Esophagus squamous epithelium (tissue), 4 donors: ENCODE results near the gene MFAP4.

Source experiments
- CTCF ChIP-seq, 6 experiments: fragments of 450-650 bp in 4 of 6; fragments of 200-600 bp in 2 of 6; sonication (generic) in 2 of 6; IDR thresholded peaks; one replicate each; pipeline ENCODE4 v1.5.1; 2016 to 2019; ENCODE audit warnings: antibody characterized with exemption in 6 of 6, mild to moderate bottlenecking in 4 of 6, moderate library complexity in 4 of 6
- POLR2A ChIP-seq, 4 donors: fragments of 450-650 bp; IDR thresholded peaks; one replicate each; pipeline ENCODE4 v1.6.1; 2017; ENCODE audit warnings: antibody characterized with exemption in 4 of 4, mild to moderate bottlenecking in 4 of 4, moderate library complexity in 3 of 4

- TF ChIP-seq CTCF (IDR thresholded peaks at IDR 0.05) (no peak), POLR2A (IDR thresholded peaks at IDR 0.05) (no peak)
Measured at GRCh38 chr17:19426631-19427030, 39.6 kb upstream of the MFAP4 start.
